Measurements from ENCODE around the gene ZDHHC13.

Gene ZDHHC13

DNA sequence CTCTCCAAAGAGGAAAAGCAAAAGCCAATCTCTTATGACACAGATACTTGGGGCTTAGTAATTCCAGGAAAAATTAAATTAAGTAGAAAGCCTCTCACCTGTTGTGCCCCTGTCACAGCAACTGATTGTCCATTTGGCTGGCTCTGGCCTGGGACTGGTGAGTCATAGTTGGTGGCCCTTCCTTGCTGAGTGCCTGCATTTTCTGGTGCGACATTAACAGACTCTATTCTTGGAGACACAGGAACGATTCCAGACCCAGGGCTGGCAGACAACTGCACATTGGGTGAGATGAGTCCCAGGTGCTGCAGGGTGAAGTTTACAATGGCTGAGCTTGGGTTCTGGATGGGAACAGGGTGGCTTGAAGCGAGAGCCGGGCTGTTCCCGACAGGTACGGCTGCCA lies 108.2 kb downstream of the ZDHHC13 start:
- Histone ChIP-seq H3K9ac (no peak overlapping the region), H3K4me3 (ENCODE audit: low read depth, low read length) (no peak overlapping the region), H2AFZ (no peak overlapping the region), H3K36me3 (ENCODE audit: control insufficient read depth, insufficient read depth, low read length) (no peaks in the 10 kb centered on the region), H3K27me3 (ENCODE audit: control insufficient read depth, insufficient read depth, low read length) (no peaks in the 10 kb centered on the region), H3K79me2 (no peaks in the 10 kb centered on the region), H3K4me2 (ENCODE audit: low read length) (no peak overlapping the region), H3K9me3 (ENCODE audit: control insufficient read depth, low read length) (no peaks in the 10 kb centered on the region), H3K27ac (no peak overlapping the region), H3K4me1 (no peaks in the 10 kb centered on the region)
- TF ChIP-seq, protein P1, sequence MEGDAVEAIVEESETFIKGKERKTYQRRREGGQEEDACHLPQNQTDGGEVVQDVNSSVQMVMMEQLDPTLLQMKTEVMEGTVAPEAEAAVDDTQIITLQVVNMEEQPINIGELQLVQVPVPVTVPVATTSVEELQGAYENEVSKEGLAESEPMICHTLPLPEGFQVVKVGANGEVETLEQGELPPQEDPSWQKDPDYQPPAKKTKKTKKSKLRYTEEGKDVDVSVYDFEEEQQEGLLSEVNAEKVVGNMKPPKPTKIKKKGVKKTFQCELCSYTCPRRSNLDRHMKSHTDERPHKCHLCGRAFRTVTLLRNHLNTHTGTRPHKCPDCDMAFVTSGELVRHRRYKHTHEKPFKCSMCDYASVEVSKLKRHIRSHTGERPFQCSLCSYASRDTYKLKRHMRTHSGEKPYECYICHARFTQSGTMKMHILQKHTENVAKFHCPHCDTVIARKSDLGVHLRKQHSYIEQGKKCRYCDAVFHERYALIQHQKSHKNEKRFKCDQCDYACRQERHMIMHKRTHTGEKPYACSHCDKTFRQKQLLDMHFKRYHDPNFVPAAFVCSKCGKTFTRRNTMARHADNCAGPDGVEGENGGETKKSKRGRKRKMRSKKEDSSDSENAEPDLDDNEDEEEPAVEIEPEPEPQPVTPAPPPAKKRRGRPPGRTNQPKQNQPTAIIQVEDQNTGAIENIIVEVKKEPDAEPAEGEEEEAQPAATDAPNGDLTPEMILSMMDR (IDR thresholded peaks at IDR 0.05) = no peak

GRCh38 chr11:19225581-19225980 lies 108.6 kb downstream of the ZDHHC13 start:
- Histone ChIP-seq H3K9ac (no peak overlapping the region), H3K36me3 (ENCODE audit: control insufficient read depth, insufficient read depth, low read length) (no peaks in the 10 kb centered on the region), H3K79me2 (no peaks in the 10 kb centered on the region), H2AFZ (no peak overlapping the region), H3K4me2 (ENCODE audit: low read length) (no peak overlapping the region), H3K4me3 (ENCODE audit: low read depth, low read length) (no peak overlapping the region), H3K27me3 (ENCODE audit: control insufficient read depth, insufficient read depth, low read length) (no peaks in the 10 kb centered on the region), H3K4me1 (no peaks in the 10 kb centered on the region), H3K27ac (no peak overlapping the region), H3K9me3 (ENCODE audit: control insufficient read depth, low read length) (no peaks in the 10 kb centered on the region)
- TF ChIP-seq, protein P1 (IDR thresholded peaks at IDR 0.05) = no peak
